ENCODE results near the gene RSPH10B. TPM values are rescaled to one million over a fixed set of nuclear protein-coding genes. Genes with fewer than 3 reads are reported as not detected.
"Not testable (repeated sequence)": the region's sequence is repeated elsewhere in the genome, so short reads cannot be mapped to it uniquely, and the experiment has no call there.

The RSPH10B gene
- total RNA-seq, 4 donors from 2014 or later, result 0.20 TPM; not detected in 3

DNA sequence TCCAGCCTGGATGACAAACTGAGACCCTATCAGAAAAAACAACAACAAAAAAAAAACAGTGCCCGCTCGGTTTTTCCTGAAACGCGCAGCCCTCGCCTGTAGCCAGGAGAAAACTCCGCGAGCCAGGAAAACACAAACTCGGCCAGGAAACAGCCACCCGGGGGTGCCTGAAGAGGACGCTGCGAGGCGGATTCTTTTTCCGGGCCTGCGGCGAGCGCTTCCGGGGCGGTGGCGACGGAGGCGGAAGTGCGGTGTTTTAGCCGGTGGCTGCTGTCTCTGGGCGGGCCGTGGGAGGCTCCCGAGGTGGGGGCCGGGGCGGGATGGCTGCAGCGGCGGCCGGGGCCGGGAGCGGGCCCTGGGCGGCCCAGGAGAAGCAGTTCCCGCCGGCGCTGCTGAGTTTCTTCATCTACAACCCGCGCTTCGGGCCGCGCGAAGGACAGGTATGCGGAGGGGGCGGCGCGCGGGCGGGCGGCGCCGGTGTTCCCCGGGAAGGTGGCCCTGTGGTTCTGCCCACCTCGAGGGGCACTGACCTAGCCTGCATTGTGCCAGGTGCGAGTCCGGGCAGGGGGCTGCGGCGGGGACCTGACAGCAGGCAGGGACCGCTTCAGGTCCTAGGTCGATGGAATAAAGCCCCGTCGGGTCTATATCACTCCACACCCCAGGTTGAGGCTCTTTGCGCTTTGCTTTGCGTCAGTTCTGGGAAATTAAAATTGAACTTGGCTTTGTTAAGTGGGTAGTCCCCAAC lies 71.8 kb downstream of the RSPH10B start, which contains the start of gene CCZ1:
Gene CCZ1 (plus strand): TSS at position 254 of the 745 bp plus-strand sequence. CDS start 67 bp downstream, at position 321.
- not testable (repeated sequence) for H3K9me3 ChIP-seq, H3K27me3 ChIP-seq, H3K36me3 ChIP-seq, H3K4me1 ChIP-seq
- Histone ChIP-seq H3K27ac (peak within 1 kb of the TSS in 3 of 4 donors; percentile 70 to 84 (median 75)), H3K4me3 (peak within 1 kb of the TSS; percentile 27 to 63 (median 60))
- 0 to 1% methylated on average over 7 to 16 of the region's 64 CpGs for WGBS, 2 donors
- TF ChIP-seq, protein P1, sequence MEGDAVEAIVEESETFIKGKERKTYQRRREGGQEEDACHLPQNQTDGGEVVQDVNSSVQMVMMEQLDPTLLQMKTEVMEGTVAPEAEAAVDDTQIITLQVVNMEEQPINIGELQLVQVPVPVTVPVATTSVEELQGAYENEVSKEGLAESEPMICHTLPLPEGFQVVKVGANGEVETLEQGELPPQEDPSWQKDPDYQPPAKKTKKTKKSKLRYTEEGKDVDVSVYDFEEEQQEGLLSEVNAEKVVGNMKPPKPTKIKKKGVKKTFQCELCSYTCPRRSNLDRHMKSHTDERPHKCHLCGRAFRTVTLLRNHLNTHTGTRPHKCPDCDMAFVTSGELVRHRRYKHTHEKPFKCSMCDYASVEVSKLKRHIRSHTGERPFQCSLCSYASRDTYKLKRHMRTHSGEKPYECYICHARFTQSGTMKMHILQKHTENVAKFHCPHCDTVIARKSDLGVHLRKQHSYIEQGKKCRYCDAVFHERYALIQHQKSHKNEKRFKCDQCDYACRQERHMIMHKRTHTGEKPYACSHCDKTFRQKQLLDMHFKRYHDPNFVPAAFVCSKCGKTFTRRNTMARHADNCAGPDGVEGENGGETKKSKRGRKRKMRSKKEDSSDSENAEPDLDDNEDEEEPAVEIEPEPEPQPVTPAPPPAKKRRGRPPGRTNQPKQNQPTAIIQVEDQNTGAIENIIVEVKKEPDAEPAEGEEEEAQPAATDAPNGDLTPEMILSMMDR (IDR thresholded peaks at IDR 0.05), result peak in 1 of 5 experiments; percentile 20
- peak in 1 of 2 donors; percentile 17 for TF ChIP-seq EP300 (IDR thresholded peaks at IDR 0.05)
- DNase-seq (ENCODE audit: low spot score in 2 of 2), result peak in 1 of 2 donors; percentile 15

DNA sequence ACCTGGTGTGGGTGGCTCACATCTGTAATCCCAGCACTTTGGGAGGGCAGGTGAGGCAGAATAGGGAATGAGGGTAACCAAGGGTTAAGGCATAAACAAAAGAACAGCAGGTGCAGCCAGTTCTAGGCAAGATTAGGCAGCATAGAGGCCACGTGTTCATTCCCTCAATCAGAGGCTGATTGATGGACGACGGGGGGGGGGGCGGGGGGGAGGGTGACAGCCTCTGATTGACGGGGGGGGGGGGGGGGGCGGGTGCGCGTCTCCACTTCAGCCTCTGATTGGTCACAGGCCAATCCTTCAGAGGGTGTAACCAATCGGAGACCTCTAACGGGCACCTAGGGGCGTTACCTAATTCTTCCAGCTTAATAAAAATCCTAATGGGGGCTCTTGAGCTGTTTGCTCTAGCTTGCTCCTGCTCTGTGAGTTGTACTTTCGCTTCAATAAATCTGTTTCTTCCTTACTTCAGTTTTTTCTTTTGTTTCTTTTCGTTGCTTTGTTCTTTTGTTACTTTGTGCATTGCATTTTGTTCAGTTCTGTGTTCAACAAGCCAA lies 73.0 kb downstream of the RSPH10B start:
- not testable (repeated sequence) for DNase-seq (ENCODE audit: low spot score in 2 of 2); H3K27ac ChIP-seq; H3K4me3 ChIP-seq; H3K36me3 ChIP-seq; H3K27me3 ChIP-seq; H3K4me1 ChIP-seq; H3K9me3 ChIP-seq
- 53 to 70% methylated on average over 6 to 7 of the region's 13 CpGs for WGBS, 2 donors

DNA sequence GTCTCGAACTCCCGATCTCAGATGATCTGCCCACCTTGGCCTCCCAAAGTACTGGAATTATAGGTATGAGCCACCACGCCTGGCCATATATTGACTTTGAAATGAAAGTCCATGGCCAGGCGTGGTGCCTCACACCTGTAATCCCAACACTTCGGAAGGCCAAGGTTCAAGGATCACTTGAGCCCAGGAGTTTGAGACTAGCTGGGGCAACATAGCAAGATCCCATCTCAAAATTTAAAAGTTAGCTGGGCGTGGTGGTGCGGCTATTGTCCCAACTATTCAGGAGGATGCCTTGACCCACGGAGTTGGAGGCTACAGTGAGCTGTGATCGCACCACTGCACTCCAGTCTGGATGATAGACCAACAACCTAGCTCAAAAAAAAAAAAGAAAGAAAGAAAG lies 78.0 kb downstream of the RSPH10B start:
- no peaks in the 10 kb centered on the region for H3K9me3 ChIP-seq
- no peaks in the 10 kb centered on the region for H3K36me3 ChIP-seq
- H3K27me3 ChIP-seq, result no peaks in the 10 kb centered on the region
- 98% methylated on average over 9 of the region's 9 CpGs for WGBS, 2 donors
- H3K4me1 ChIP-seq, result no peaks in the 10 kb centered on the region
- TF ChIP-seq EP300 (IDR thresholded peaks at IDR 0.05), result no peak
- no peak for TF ChIP-seq POLR2A (IDR thresholded peaks at IDR 0.05)
- TF ChIP-seq, protein P1 (IDR thresholded peaks at IDR 0.05), result no peak
- no peak overlapping the region for H3K4me3 ChIP-seq
- no peak overlapping the region for H3K27ac ChIP-seq
- DNase-seq (ENCODE audit: low spot score in 2 of 2), result no peak

DNA sequence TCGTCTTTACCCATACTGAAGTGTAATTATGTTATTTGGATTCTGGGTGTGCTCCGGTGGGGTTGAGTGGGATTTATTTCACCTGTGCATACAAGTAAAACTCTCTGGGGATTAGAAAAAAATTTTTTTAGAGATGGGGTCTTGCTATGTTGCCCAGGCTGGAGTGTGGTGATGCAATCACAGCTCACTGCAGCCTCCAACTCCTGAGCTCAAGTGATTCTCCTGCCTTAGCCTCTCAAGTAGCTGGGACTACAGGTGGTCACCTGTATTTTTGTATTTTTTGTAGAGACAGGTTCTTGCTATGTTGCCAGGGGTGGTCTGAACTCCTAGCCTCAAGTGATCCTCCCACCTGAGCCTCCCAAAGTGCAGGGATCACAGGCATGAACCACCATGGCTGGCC lies 80.2 kb downstream of the RSPH10B start:
- not testable (repeated sequence) for DNase-seq (ENCODE audit: low spot score in 2 of 2); H3K9me3 ChIP-seq; H3K36me3 ChIP-seq; H3K4me3 ChIP-seq; H3K27me3 ChIP-seq; H3K27ac ChIP-seq; H3K4me1 ChIP-seq
- 79 to 89% methylated on average over 2 of the region's 2 CpGs for WGBS, 2 donors

DNA sequence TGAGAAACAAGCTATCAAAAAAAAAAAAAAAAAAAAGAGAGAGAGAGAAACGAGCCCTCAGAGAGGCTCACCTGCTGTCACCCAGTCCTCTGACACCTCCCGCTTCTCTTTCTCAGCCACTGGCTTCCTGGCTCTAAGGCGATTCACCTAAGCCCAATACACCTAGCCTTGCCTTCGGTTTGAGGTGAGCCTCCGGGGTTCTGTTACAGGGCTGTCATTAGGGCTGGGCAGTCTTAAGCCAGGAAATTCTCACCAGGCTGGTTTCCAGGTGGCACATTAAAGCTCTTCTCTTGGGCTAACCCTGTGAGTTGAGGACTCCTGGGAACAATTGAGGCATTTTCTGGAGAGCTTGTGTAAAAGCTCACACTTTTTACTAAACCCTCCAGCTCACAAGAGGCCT lies 82.5 kb downstream of the RSPH10B start:
- H3K27me3 ChIP-seq; H3K9me3 ChIP-seq; H3K27ac ChIP-seq; DNase-seq (ENCODE audit: low spot score in 2 of 2); H3K4me3 ChIP-seq; H3K36me3 ChIP-seq; H3K4me1 ChIP-seq: not testable (repeated sequence)
- WGBS, 2 donors, result 80 to 90% methylated on average over 5 of the region's 5 CpGs

DNA sequence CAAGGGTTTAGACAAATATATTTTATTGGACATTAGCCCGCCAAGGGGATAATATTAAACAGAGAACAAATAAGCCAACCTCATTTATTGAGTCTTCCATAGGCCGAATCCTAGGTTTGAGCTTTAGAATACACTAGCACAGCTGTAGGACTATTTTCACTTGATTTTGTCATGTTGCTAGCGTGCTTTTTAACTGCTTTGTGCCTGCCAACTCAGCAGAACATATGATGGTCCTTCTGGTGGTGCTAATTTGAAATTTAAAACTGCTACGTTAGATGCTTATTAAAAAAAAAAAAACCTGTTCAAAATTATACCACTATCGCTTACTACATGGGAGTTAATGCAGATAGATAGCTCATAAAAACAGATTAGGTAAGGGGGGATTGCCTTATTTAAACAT lies 86.1 kb downstream of the RSPH10B start:
- WGBS, 2 donors, result 90 to 91% methylated on average over 5 of the region's 5 CpGs
- not testable (repeated sequence) for H3K4me1 ChIP-seq; H3K27ac ChIP-seq; H3K4me3 ChIP-seq; H3K36me3 ChIP-seq; DNase-seq (ENCODE audit: low spot score in 2 of 2); H3K9me3 ChIP-seq; H3K27me3 ChIP-seq

DNA sequence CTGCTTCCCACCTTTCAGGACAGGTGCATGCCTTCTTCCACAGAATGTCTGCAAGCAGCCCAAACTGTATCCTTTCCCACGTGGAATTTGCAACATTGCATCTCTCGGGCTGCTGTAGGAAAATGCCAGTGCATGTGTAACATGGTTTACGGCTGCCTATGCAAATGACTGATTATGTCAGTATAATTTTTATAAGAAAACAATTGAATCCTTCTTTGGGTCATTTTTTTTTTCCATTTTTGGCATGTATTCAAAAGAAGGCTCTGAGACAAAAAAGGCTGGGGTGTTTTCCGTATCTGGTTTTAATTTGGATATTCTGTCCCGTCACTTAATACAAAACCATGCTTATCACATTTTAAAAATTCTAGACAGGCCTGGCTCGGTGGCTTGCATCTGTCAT lies 90.4 kb downstream of the RSPH10B start:
- H3K36me3 ChIP-seq; H3K27ac ChIP-seq; H3K4me1 ChIP-seq; H3K4me3 ChIP-seq; DNase-seq (ENCODE audit: low spot score in 2 of 2); H3K9me3 ChIP-seq; H3K27me3 ChIP-seq: not testable (repeated sequence)
- WGBS, 2 donors, result 36 to 42% methylated on average over 6 of the region's 6 CpGs

DNA sequence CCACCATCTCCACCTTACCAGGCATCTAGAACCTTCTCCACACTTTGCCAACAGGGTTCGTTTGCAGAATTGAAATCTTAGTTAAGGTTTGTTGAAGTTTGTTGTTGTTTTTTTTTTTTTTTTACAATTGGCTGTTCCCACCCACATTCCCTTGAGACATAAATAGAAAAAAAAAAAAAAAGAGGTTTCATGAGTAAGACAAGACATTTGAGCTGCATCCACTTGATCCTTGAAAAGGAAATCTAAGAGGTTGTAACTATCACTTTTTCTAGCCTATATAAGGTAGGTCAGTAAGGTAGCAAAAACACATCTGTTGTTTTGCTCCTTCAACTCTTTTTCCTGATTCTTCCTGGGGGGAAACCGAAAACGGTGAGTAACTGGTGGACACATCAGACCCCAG lies 90.9 kb downstream of the RSPH10B start:
- WGBS, 2 donors, result 66 to 69% methylated on average over 3 of the region's 3 CpGs
- not testable (repeated sequence) for DNase-seq (ENCODE audit: low spot score in 2 of 2); H3K4me1 ChIP-seq; H3K27ac ChIP-seq; H3K36me3 ChIP-seq; H3K9me3 ChIP-seq; H3K4me3 ChIP-seq; H3K27me3 ChIP-seq

Small RNA genes within 50 kb of the gene (small RNA-seq; reads per million reads assigned to genes)
- gene RF00019 (not detected), gene SNORA80D (0.75 reads per million)

Other genes starting within 250 kb of the RSPH10B start
- gene RNF216, start 189.0 kb downstream of the RSPH10B start, total RNA-seq, result 10 to 100 TPM; 33.5 to 43.8 (median 36.9) TPM
- gene OCM, start 89.9 kb downstream of the RSPH10B start, total RNA-seq, result not detected
- gene CCZ1, start 72.0 kb downstream of the RSPH10B start, total RNA-seq, result 10 to 100 TPM; 30.8 to 44.1 (median 38.1) TPM
- gene PMS2, start 38.4 kb upstream of the RSPH10B start, total RNA-seq, result 10 to 100 TPM; 11.5 to 22.7 (median 12.8) TPM
- 10 to 100 TPM; 28.7 to 36.9 (median 34.7) TPM for gene AIMP2, start 38.6 kb upstream of the RSPH10B start, total RNA-seq
- under 1 TPM in 1 of 4 donors, not detected in 3; 0.63 TPM for gene ANKRD61, start 60.7 kb upstream of the RSPH10B start, total RNA-seq
- gene EIF2AK1, start 88.5 kb upstream of the RSPH10B start, total RNA-seq, result 100 to 1,000 TPM; 141 to 252 (median 221) TPM
- gene USP42, start 134.3 kb upstream of the RSPH10B start, total RNA-seq, result 10 to 100 TPM in 3 of 4 donors, 1 to 10 TPM in 1; 8.8 to 18.3 (median 11.6) TPM